ENCODE measurements around the gene DNAH14.

GRCh38 chr1:225253173-225253572 lies 323.7 kb downstream of the DNAH14 start:
- TF ChIP-seq CTCF (IDR thresholded peaks at IDR 0.05; ENCODE audit: low read depth, low read length, missing input control) (no peak), MAX (IDR thresholded peaks at IDR 0.05) (no peak)
